Stomach (tissue), 4 donors: ENCODE measurements around the gene ABI3BP.

Experiments
- POLR2A ChIP-seq, 4 donors: fragments of 450-650 bp; IDR thresholded peaks; one replicate each; pipeline ENCODE4 v1.6.1; 2016; ENCODE audit warnings: antibody characterized with exemption in 4 of 4, control low read depth in 2 of 4, mild to moderate bottlenecking in 1 of 4, moderate library complexity in 1 of 4
- TF ChIP-seq, protein P1 (sequence below), 7 experiments: fragments of 450-650 bp in 4 of 7; fragments of 200-600 bp in 3 of 7; sonication (generic) in 3 of 7; IDR thresholded peaks; one replicate each; pipeline ENCODE4 v1.5.1; 2016 to 2019; ENCODE audit warnings: antibody characterized with exemption in 7 of 7, control low read depth in 2 of 7, mild to moderate bottlenecking in 1 of 7

DNA sequence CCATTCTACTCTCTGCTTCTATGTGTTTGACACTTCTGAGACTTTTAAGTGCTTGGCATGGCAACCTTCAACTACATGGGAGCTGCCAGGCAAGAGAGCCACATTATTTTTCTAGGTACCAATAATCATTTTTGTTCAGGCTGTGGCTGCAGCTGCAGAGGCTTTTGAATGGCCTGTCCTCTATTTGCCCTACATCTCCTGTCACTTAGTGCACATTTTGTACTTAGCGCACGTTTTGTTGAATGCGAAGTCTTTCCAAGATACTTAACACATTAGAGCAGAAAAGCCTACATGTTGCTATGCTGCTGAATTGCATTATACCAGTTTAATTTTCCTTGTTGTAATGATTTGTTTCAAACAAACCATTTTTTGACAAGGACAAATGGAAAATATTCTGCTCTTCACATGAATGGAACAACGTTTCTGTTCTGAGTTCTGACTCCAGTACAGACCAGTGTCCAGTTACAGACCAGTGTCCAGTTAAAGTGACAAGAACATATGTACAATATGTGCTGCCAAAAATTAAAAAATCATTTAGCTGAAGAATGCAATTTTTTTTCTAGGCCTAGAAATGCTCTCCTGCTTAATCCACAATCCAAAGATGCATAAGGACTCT lies 113.9 kb downstream of the ABI3BP start:
- TF ChIP-seq POLR2A (IDR thresholded peaks at IDR 0.05): no peak
- TF ChIP-seq, protein P1, sequence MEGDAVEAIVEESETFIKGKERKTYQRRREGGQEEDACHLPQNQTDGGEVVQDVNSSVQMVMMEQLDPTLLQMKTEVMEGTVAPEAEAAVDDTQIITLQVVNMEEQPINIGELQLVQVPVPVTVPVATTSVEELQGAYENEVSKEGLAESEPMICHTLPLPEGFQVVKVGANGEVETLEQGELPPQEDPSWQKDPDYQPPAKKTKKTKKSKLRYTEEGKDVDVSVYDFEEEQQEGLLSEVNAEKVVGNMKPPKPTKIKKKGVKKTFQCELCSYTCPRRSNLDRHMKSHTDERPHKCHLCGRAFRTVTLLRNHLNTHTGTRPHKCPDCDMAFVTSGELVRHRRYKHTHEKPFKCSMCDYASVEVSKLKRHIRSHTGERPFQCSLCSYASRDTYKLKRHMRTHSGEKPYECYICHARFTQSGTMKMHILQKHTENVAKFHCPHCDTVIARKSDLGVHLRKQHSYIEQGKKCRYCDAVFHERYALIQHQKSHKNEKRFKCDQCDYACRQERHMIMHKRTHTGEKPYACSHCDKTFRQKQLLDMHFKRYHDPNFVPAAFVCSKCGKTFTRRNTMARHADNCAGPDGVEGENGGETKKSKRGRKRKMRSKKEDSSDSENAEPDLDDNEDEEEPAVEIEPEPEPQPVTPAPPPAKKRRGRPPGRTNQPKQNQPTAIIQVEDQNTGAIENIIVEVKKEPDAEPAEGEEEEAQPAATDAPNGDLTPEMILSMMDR (IDR thresholded peaks at IDR 0.05): no peak
